ENCODE data around the gene GCSH.

DNA sequence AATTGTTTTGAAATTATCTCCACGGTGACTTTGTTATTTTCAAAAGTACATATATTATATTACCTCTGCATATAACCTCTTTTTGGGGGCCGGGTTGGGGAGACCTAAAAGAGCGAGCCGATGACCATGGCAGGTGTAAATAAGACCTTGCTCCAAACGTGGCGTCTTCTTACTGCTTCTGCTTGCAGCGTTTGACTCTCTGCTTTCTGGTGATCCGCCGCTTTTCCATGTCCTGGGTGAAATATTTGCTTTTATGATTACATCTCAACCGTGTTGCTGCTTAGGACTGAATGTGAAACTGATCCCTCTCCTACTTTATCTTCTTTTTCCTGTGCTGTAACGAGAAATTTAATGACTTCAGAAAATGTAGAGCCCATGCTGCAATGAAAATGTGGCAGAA, 42.4 kb downstream of the GCSH start:
- TF ChIP-seq, protein P1, sequence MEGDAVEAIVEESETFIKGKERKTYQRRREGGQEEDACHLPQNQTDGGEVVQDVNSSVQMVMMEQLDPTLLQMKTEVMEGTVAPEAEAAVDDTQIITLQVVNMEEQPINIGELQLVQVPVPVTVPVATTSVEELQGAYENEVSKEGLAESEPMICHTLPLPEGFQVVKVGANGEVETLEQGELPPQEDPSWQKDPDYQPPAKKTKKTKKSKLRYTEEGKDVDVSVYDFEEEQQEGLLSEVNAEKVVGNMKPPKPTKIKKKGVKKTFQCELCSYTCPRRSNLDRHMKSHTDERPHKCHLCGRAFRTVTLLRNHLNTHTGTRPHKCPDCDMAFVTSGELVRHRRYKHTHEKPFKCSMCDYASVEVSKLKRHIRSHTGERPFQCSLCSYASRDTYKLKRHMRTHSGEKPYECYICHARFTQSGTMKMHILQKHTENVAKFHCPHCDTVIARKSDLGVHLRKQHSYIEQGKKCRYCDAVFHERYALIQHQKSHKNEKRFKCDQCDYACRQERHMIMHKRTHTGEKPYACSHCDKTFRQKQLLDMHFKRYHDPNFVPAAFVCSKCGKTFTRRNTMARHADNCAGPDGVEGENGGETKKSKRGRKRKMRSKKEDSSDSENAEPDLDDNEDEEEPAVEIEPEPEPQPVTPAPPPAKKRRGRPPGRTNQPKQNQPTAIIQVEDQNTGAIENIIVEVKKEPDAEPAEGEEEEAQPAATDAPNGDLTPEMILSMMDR (IDR thresholded peaks at IDR 0.05): no peak
- TF ChIP-seq SMC3 (IDR thresholded peaks at IDR 0.05; ENCODE audit: low read depth, low read length): no peak

All from SK-N-SH (cell line).